HG02759 (cell line): Measurements from ENCODE around the gene SSU72.
"Not testable (repeated sequence)": the region's sequence is repeated elsewhere in the genome, so short reads cannot be mapped to it uniquely, and the experiment has no call there.

Source experiments
- ATAC-seq: cut with Tn5 transposase; IDR thresholded peaks from one replicate; pipeline ENCODE4 v1.9.1; 2021; ENCODE audit warnings: mild to moderate bottlenecking, moderate library complexity; ENCODE audit not compliant: unreplicated experiment

SSU72 gene

GRCh38 chr1:1531947-1532346, 42.7 kb downstream of the SSU72 start:
- no peak for ATAC-seq

- ATAC-seq: no peak
Measured at GRCh38 chr1:1529936-1530335, 44.7 kb downstream of the SSU72 start.

GRCh38 chr1:1529321-1529720, 45.3 kb downstream of the SSU72 start:
- no peak for ATAC-seq

GRCh38 chr1:1528301-1529267, 46.1 kb downstream of the SSU72 start:
- no peak for ATAC-seq

GRCh38 chr1:1527092-1527816, 47.4 kb downstream of the SSU72 start:
- no peak for ATAC-seq

GRCh38 chr1:1526476-1526875, 48.2 kb downstream of the SSU72 start:
- ATAC-seq: not testable (repeated sequence)

- not testable (repeated sequence) for ATAC-seq
Measured at GRCh38 chr1:1524750-1525383, 49.8 kb downstream of the SSU72 start.

GRCh38 chr1:1523651-1524050, 51.0 kb downstream of the SSU72 start:
- not testable (repeated sequence) for ATAC-seq

- ATAC-seq: not testable (repeated sequence)
Measured at GRCh38 chr1:1523226-1523625, 51.4 kb downstream of the SSU72 start.

GRCh38 chr1:1522536-1522935, 52.1 kb downstream of the SSU72 start:
- ATAC-seq: not testable (repeated sequence)

GRCh38 chr1:1521331-1521730, 53.3 kb downstream of the SSU72 start:
- no peak for ATAC-seq

GRCh38 chr1:1519805-1520505, 54.7 kb downstream of the SSU72 start:
- ATAC-seq: not testable (repeated sequence)

- not testable (repeated sequence) for ATAC-seq
Measured at GRCh38 chr1:1518621-1519007, 56.0 kb downstream of the SSU72 start.

- ATAC-seq: no peak
Measured at GRCh38 chr1:1517973-1518620, 56.6 kb downstream of the SSU72 start.

GRCh38 chr1:1516923-1517322, 57.7 kb downstream of the SSU72 start:
- not testable (repeated sequence) for ATAC-seq

- not testable (repeated sequence) for ATAC-seq
Measured at GRCh38 chr1:1514376-1514775, 60.3 kb downstream of the SSU72 start.

- ATAC-seq: not testable (repeated sequence)
Measured at GRCh38 chr1:1513675-1514074, 61.0 kb downstream of the SSU72 start.

- peak; percentile 9 for ATAC-seq
Measured at GRCh38 chr1:1512425-1512824, 62.2 kb downstream of the SSU72 start.

GRCh38 chr1:1511533-1512285, 63.0 kb downstream of the SSU72 start, which contains the start of gene ATAD3A:
ATAD3A (plus strand) TSS chr1:1512162; CDS start chr1:1512269, 107 bp downstream.
- peak; percentile 89 for ATAC-seq
